GM12864 (cell line): ENCODE measurements around the gene IGSF23.

ENCODE experiments used
- DNase-seq: peaks from one replicate; pipeline ENCODE4 v3.0.0-alpha.2; 2011; ENCODE audit warnings: low read depth
- H3K4me3 ChIP-seq: 2 replicates; pipeline ENCODE4 v1.5.1; 2011; ENCODE audit warnings: mild to moderate bottlenecking, low read depth, low read length, control low read depth
- TF ChIP-seq, protein P1 (sequence below): IDR thresholded peaks from 2 replicates; pipeline ENCODE4 v1.5.1; 2011; ENCODE audit warnings: low read depth, mild to moderate bottlenecking, moderate library complexity, low read length, control low read depth, inconsistent platforms; ENCODE audit errors: missing control alignments

Gene IGSF23

DNA sequence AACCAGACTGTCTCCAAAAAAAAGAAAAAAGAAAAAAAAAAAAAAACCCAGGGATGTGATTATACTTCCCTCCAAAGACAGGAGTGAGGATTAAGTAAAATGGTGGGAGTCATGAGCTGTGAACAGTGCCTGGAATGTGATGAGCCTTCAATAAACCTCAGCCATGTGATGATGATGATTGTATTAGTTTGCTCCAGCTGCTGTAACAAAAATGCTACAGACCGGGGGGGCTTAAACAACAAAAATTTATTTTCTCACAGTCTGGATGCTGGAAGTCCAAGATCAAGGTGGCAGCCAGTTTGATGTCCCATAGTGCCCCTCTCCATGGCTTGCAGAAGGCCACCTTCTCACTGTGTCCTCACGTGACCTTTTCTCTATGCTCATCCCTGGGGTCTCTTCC, 21.4 kb downstream of the IGSF23 start:
- TF ChIP-seq, protein P1, sequence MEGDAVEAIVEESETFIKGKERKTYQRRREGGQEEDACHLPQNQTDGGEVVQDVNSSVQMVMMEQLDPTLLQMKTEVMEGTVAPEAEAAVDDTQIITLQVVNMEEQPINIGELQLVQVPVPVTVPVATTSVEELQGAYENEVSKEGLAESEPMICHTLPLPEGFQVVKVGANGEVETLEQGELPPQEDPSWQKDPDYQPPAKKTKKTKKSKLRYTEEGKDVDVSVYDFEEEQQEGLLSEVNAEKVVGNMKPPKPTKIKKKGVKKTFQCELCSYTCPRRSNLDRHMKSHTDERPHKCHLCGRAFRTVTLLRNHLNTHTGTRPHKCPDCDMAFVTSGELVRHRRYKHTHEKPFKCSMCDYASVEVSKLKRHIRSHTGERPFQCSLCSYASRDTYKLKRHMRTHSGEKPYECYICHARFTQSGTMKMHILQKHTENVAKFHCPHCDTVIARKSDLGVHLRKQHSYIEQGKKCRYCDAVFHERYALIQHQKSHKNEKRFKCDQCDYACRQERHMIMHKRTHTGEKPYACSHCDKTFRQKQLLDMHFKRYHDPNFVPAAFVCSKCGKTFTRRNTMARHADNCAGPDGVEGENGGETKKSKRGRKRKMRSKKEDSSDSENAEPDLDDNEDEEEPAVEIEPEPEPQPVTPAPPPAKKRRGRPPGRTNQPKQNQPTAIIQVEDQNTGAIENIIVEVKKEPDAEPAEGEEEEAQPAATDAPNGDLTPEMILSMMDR, result no peak
- no peak for DNase-seq
- H3K4me3 ChIP-seq, result no peak overlapping the region

DNA sequence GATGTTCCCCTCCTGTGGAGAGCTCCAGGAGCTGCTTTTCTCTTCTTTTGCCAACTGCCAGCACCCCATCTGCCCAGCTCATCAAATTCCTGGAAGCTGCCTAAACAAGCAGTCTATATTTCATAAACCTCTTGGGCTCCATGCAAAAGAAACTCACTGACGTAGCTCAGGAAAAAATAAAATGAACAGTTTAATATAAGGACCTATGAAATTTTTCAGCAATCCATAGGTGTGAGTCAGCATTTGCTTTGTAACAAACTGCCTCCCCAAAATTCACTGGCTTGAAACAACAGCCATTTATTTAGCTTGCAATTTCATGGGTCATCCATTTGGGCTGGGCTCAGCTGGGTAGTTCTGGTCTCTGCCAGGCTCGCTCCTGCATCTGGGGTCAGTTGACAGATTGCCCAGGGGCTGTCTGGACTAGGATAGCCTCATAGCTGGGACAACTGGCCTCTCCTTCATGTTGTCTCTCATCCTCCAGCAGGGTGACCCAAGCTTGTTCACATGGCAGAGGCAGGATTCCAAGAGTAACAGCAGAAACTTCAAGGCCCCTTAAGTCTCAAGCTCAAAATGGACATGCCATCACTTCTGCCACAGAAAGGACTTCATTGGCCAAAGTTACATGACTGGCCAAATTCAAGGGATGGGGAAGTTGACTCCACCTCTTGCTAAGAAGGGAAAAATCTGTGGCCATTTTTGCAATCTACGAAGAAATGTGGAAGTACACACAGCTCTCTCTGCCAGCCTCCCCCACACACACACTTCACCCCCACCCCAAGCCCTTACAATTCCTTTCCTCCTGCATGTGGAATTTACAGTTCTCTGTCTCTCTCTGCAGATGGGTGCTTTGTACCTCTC, 22.4 kb downstream of the IGSF23 start:
- TF ChIP-seq, protein P1, result no peak
- H3K4me3 ChIP-seq, result no peak overlapping the region
- DNase-seq, result no peak

DNA sequence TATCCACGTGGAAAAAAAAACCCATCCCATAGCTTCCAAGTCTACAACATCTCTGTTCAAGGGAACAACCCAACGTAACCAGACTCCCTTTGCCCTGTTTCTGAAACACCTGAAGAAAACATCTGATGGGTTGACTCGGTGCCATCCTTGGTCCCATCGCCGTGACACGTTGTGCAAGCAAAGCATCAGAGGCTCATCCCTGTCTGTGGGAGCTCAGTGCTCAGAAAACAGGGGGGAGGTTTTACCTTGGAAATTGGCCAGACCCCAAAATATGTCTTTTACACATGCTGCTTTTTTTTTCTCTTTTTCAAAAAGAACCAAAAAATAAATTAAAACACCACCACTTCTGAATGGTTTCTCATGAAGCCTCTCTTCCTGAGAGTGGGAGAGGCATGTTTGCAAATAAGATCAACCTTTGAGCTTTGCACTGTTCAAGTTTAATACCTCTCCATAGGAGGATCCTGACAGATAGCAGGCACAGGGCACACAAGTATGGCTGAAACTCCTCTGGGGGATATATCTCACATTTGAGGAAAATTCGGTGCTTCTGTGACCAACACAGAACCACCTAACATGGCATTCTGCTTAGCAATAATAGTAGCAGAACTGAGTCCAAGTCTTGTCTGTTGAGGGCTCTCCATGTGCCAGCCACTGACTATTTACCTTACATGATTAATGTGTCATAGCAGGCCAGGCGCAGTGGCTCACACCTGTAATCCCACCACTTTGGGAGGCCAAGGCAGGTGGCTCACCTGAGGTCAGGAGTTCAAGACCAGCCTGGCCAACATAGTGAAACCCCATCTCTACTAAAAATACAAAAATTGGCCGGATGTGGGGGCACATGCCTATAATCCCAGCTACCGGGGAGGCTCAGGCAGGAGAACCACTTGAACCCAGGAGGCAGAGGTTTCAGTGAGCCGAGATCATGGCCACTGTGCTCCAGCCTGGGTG, 23.4 kb downstream of the IGSF23 start:
- TF ChIP-seq, protein P1, result no peak
- H3K4me3 ChIP-seq, result no peak overlapping the region
- DNase-seq, result no peak

DNA sequence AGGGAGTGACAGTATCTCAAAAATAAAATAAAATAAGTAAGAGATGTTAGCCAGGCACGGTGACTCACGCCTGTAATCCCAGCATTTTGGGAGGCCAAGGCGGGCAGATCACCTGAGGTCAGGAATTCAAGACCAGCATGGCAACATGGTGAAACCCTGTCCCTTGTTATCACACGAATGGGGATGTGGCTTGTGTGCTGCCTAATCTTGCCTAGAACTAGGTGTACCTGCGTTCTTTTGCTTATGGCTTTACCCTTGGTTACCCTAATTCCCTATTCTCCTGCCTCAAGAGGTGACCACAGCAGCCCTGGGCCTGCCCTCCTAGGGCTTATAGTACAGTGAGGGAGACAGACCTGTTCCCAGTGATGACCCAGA, 24.0 kb downstream of the IGSF23 start:
- TF ChIP-seq, protein P1, result no peak
- no peak for DNase-seq
- no peak overlapping the region for H3K4me3 ChIP-seq

DNA sequence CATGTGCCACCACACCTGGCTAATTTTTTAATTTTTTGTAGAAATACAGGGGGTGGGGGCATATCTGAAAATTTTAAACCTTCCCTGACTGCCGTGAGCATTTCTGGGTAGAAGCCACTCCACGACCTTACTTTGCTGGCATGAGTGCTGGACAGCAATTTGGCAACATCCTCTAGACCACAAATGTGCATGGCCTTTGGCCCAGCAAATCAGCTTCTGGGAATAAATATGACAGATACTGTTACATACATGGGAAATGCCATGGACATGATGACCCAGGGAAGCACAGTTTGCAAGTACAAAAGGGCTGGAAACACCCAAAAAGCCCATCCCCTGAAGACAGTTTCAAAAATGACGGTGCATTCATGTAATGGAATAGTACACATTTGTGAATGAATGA, 27.2 kb downstream of the IGSF23 start:
- TF ChIP-seq, protein P1, result no peak
- no peak for DNase-seq
- H3K4me3 ChIP-seq, result no peak overlapping the region

DNA sequence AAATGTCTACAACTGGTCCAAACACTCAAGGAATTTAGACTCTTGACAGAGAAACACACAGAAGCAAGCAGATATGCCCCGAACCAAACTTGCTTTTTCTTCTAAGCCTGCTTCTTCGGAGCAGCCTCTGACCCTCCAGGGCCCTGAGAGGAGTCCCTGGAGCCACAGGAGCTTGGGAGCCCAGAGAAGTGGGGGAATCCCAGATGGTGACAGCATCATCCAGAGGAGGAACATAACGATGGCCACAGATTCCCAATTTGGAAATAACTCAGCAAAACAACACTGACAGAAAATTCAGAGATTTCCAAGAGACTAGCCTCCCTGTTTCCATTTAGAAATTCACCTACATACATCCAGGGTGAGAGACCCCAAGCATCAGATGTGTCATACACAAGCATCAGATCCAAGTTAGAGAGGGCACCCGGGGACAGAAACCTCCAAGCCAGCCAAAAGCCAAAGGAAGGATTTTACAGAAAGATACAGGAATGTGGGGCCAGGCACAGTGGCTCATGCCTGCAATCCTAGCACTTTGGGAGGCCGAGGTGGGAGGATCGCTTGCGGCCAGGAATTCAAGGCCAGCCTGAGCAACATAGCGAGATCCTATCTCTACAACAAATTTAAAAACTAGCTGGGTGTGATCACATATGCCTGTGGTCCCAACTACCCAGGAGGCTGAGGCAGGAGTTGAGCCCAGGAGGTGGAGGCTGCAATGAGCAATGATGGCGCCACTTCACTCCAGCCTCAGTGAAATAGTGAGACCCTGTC, 28.3 kb downstream of the IGSF23 start:
- DNase-seq, result no peak
- TF ChIP-seq, protein P1, result no peak
- H3K4me3 ChIP-seq, result no peak overlapping the region
